ENCODE results near the gene CASP2. TPM values are rescaled to one million over a fixed set of nuclear protein-coding genes. Genes with fewer than 3 reads are reported as not detected.
A peak's percentile ranks its signal among the peaks of the same experiment; 100 is the strongest.

The CASP2 gene
- polyA plus RNA-seq, 6 donors from 2014 or later, result 4.2 to 42.7 (median 23.9) TPM

DNA sequence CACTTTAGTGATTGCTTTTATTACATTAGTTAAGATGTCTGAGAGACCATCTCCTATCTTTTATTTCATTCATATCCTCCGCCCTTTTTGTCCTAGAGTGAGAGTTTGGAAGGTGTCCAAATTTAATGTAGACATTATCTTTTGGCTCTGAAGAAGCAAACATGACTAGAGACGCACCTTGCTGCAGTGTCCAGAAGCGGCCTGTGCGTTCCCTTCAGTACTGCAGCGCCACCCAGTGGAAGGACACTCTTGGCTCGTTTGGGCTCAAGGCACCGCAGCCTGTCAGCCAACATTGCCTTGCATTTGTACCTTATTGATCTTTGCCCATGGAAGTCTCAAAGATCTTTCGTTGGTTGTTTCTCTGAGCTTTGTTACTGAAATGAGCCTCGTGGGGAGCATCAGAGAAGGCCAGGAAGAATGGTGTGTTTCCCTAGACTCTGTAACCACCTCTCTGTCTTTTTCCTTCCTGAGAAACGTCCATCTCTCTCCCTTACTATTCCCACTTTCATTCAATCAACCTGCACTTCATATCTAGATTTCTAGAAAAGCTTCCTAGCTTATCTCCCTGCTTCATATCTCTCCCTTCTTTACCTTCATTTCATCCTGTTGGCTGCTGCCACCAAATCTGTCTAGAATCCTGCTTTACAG is 17.4 kb downstream of the CASP2 start:
- H3K27ac Mint-ChIP-seq, result peak overlapping the region in 4 of 6 donors; percentile 0 to 75 (median 30)
- no peaks in the 10 kb centered on the region for H3K27me3 Mint-ChIP-seq

DNA sequence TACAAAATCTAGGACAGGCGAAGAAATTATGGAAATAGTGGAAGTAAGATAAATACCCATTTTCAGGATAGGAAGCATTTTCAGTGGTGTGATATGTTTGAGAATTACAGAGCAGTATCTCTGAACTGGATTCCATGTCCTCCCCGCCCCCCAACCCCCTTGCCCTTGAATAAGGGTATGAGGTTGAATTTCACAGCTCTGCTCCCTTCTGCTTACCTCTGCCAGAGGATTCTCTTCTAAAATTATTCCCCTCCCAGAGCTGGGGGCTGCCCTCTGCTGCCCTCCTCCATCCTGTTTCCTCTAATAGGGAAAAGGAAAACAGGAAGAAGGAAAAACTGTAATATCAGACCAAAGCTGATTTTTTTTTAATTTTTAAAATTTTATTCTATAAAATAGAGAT is 20.5 kb downstream of the CASP2 start:
- DNase-seq, result no peak
- Mint-ChIP-seq H3K4me3 (no peak overlapping the region), H3K9me3 (no peaks in the 10 kb centered on the region), H3K36me3 (peaks cover 30 to 40% of the 10 kb centered on the region in 2 donors), H3K27me3 (no peaks in the 10 kb centered on the region), H3K4me1 (peaks cover 17 to 26% (median 21%) of the 10 kb centered on the region in 3 donors), H3K27ac (peak overlapping the region in 1 of 6 donors; percentile 82)
- no peak for ATAC-seq (ENCODE audit: low read depth in 2 of 2)

More for the DNA sequence above, 17.4 kb downstream of the CASP2 start:
- DNase-seq, result peak; percentile 27
- Mint-ChIP-seq H3K4me1 (peaks cover 12 to 29% (median 24%) of the 10 kb centered on the region in 3 donors), H3K9me3 (no peaks in the 10 kb centered on the region), H3K36me3 (peaks cover 33 to 60% of the 10 kb centered on the region in 2 donors), H3K4me3 (no peak overlapping the region)
- ATAC-seq (ENCODE audit: low read depth in 2 of 2), result peak in 1 of 2 donors; percentile 60

DNA sequence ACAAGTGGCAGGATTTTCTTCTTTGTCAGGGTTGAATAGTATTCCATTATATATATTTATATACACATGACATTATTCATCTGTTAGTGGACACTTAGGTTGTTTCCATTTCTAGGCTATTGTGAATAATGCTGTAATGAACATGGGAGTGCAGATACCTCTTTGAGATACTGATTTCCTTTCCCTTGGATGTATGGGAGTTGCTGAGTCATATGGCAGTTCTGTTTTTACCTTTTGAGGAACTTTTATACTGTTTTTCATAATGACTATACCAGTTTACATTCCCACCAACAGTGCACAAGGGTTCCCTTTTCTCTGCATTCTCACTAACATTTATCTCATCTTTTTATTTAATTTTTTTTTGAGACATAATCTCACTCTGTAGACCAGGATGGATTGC is 26.0 kb downstream of the CASP2 start:
- Mint-ChIP-seq H3K4me3 (no peak overlapping the region), H3K4me1 (peaks cover 8 to 12% (median 9%) of the 10 kb centered on the region in 3 donors), H3K9me3 (no peaks in the 10 kb centered on the region), H3K36me3 (no peaks in the 10 kb centered on the region), H3K27ac (no peak overlapping the region), H3K27me3 (peaks cover 0 to 5% (median 0%) of the 10 kb centered on the region in 3 donors)
- ATAC-seq (ENCODE audit: low read depth in 2 of 2) (no peak), DNase-seq (no peak)

DNA sequence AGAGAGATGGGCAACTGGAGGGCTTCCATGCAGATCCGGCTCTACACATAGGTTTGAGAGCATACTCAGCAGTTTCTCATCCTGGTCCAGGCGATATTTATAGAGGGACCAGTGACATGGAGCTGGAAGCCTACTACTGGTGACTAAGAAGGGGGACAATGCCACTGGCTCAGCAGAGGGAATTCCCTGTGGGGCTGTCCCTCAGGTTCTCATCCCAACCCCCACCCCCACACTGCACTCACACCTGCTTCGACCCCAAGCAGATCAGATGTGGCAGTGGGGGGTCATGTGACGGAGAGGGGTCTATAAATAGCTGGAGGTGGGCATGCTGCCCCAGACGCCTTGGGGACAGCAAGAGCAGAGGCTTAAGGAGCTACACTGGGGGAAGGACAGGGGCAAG is 27.6 kb downstream of the CASP2 start, which contains the start of gene CLCN1:
CLCN1 (plus strand) TSS at position 336 of the 400 bp plus-strand sequence. CDS start 102 bp downstream, outside the sequence.
- Mint-ChIP-seq H3K9me3 (no peaks in the 10 kb centered on the region), H3K36me3 (no peaks in the 10 kb centered on the region), H3K27me3 (peaks cover 0 to 6% (median 0%) of the 10 kb centered on the region in 3 donors), H3K4me3 (no peak within 1 kb of the TSS), H3K4me1 (peaks cover 3 to 4% (median 3%) of the 10 kb centered on the region in 3 donors), H3K27ac (peak within 1 kb of the TSS in 1 of 6 donors; percentile 63)
- ATAC-seq (ENCODE audit: low read depth in 2 of 2), result no peak
- DNase-seq, result no peak

DNA sequence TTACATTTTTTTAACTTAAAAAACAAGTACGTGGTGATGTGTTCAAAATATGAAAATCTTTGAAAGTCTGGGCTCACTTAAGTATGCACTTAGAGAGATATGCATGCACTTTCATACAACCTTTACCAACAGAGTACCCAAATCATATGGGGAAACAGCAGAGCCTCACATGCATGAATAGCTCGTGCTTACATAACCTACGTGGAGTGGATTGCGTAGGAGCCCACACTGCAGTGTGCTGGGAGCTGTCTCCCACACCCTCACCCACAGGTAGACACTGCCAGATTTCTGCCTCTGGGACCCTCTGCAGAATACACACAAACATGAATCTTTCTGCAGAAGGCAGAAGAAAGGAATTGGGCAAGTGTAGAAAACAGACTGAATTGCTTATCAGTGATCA is 28.3 kb downstream of the CASP2 start:
- Mint-ChIP-seq H3K9me3 (no peaks in the 10 kb centered on the region), H3K4me1 (peaks cover 0 to 2% (median 0%) of the 10 kb centered on the region in 3 donors), H3K27me3 (peaks cover 2 to 6% (median 4%) of the 10 kb centered on the region in 3 donors), H3K4me3 (no peak overlapping the region), H3K27ac (no peak overlapping the region), H3K36me3 (no peaks in the 10 kb centered on the region)
- DNase-seq (no peak), ATAC-seq (ENCODE audit: low read depth in 2 of 2) (no peak)

DNA sequence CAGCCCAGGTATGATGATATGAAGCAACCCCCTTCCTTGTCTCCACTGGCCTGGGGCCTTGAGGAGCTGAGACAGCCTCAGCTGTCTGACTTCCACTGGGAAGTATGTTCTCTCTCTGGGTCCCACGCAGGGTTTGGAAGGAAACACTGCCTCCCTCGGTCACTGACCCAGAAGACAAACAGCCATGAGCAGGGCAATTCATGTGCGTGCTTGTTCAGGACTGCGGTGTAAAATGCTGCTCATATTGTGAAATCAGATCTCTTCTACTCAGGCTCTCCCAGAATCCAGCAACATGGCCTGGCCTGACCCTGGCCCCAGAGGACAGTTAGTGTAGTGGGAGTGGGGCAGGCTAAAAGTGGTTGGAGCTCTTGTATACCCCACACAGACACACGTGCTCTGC is 30.5 kb downstream of the CASP2 start:
- Mint-ChIP-seq H3K27ac (peak overlapping the region in 1 of 6 donors; percentile 64), H3K4me3 (no peak overlapping the region), H3K9me3 (no peaks in the 10 kb centered on the region), H3K4me1 (peaks cover 0 to 4% (median 0%) of the 10 kb centered on the region in 3 donors), H3K27me3 (peaks cover 5 to 8% (median 6%) of the 10 kb centered on the region in 3 donors), H3K36me3 (no peaks in the 10 kb centered on the region)
- ATAC-seq (ENCODE audit: low read depth in 2 of 2) (no peak), DNase-seq (no peak)

DNA sequence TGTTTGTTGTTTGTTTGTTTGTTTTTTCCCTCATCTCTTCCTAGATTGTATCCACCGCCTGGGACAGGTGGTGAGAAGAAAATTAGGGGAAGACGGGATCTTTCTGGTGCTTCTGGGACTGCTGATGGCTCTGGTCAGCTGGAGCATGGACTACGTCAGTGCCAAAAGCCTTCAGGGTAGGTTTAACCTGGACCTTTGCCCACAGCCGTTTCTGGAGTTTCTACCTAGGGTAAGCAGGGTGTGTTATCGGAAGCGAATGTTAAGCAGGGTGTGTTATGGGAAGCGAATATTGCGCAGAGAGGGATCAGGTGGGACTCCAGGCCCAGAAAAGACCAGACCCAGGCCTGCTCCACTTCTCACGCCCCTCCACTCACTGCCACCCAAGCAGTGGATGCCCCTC is 32.5 kb downstream of the CASP2 start:
- H3K27ac Mint-ChIP-seq, result no peak overlapping the region
- no peak overlapping the region for H3K4me3 Mint-ChIP-seq
- peaks cover 5 to 19% (median 8%) of the 10 kb centered on the region in 3 donors for H3K4me1 Mint-ChIP-seq
- H3K9me3 Mint-ChIP-seq, result no peaks in the 10 kb centered on the region
- ATAC-seq (ENCODE audit: low read depth in 2 of 2) (no peak), DNase-seq (no peak)
- peaks cover 5 to 8% (median 6%) of the 10 kb centered on the region in 3 donors for H3K27me3 Mint-ChIP-seq
- H3K36me3 Mint-ChIP-seq, result no peaks in the 10 kb centered on the region

DNA sequence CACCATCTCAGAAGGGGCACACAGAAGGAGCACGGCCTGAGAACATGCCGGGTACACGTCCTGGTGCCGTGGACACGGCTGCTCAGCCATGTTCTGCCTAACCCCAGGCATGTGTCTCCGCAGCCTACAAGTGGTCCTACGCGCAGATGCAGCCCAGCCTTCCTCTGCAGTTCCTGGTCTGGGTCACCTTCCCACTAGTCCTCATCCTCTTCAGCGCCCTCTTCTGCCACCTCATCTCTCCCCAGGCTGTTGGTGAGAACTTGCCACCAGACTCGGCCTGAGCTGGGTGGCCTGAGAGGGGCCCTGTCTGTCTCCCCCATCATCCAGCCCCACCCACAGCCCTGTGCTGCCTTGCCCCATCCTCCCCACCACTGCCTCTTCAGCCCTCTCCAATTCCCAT is 33.1 kb downstream of the CASP2 start:
- Mint-ChIP-seq H3K27ac (peak overlapping the region in 1 of 6 donors; percentile 7), H3K4me3 (no peak overlapping the region), H3K4me1 (peaks cover 5 to 20% (median 8%) of the 10 kb centered on the region in 3 donors), H3K9me3 (no peaks in the 10 kb centered on the region), H3K27me3 (peaks cover 5 to 8% (median 6%) of the 10 kb centered on the region in 3 donors), H3K36me3 (no peaks in the 10 kb centered on the region)
- no peak for ATAC-seq (ENCODE audit: low read depth in 2 of 2)
- no peak for DNase-seq

DNA sequence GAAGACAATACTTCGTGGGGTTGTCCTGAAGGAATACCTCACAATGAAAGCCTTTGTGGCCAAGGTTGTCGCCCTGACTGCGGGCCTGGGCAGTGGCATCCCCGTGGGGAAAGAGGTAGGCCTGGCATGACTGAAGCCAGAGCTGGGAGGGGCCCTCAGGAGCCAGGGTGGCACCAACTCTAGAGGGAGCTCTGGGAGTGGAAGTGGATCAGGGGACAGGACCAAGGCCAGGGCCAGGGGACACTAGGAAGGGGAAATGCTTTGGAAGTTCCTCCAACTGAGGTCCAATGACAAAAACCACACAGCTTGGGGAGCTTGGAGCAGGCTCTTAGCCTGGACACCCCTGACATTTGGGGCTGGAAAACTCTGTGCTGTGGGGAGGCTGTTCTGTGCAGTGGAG is 33.6 kb downstream of the CASP2 start:
- no peak for DNase-seq
- no peaks in the 10 kb centered on the region for H3K9me3 Mint-ChIP-seq
- H3K36me3 Mint-ChIP-seq, result no peaks in the 10 kb centered on the region
- peaks cover 5 to 20% (median 8%) of the 10 kb centered on the region in 3 donors for H3K4me1 Mint-ChIP-seq
- H3K27me3 Mint-ChIP-seq, result peaks cover 5 to 8% (median 6%) of the 10 kb centered on the region in 3 donors
- H3K27ac Mint-ChIP-seq, result peak overlapping the region in 1 of 6 donors; percentile 7
- no peak for ATAC-seq (ENCODE audit: low read depth in 2 of 2)
- no peak overlapping the region for H3K4me3 Mint-ChIP-seq

DNA sequence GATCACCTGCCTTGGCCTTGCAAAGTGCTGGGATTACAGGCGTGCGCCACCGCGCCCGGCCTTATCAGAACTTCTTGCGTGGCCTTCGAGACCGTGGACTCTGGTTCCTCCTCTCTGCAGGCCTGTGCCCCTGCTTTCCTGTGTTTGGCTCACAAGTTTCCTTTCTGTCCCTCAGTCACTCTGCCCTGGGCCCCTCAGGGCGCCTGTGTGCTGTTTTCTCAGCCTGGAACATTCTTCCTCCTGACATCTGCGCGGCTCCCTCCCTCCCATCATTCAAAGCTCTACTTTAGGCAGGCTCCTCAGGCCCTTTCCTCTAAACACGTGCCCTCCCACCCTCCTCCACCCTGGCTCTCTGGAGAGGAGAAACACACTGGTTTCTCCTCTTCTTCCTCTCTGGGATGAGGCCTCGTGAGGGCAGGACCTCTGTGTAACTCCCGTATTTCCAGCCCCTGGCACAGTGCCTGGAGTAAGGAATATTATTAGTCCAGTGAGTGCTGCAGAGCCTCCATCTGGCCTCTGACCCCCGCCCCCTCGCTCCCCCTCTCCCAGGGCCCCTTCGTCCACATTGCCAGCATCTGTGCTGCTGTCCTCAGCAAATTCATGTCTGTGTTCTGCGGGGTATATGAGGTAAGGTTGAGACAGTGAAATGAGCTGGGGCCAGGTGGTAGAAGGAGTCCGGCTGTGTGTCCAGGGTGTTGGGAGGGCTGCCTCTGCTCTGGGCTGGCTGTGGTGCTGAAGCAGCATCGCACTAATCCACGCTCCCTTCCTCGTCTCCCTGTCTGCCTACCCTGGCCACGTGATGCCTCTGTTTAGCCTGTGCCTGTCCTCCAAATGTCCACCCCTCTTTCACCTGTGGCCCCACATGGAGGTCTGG is 34.8 kb downstream of the CASP2 start:
- peaks cover 5 to 8% (median 6%) of the 10 kb centered on the region in 3 donors for H3K27me3 Mint-ChIP-seq
- DNase-seq, result no peak
- no peak for ATAC-seq (ENCODE audit: low read depth in 2 of 2)
- H3K4me1 Mint-ChIP-seq, result peaks cover 8 to 23% (median 12%) of the 10 kb centered on the region in 3 donors
- no peaks in the 10 kb centered on the region for H3K36me3 Mint-ChIP-seq
- H3K9me3 Mint-ChIP-seq, result no peaks in the 10 kb centered on the region
- no peak overlapping the region for H3K4me3 Mint-ChIP-seq
- peak overlapping the region in 1 of 6 donors; percentile 50 for H3K27ac Mint-ChIP-seq

DNA sequence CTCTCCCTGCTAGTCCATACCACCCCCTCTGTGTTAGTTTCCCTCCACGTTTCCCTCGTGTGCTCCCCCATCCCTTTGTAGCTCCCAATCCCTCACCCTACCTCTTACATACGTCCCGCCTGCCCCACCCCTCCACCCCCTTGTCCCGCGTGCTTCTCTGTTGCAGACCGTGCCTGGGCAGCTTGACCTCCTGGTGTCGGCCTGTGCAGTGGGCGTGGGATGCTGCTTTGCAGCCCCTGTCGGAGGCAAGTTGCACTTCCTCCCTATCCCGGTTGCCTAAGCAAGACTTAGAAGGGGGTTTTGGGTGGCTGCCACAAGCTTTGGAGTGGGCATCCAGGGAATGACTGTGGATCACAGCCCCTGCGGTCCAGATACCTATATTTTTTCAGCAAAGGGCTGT is 35.5 kb downstream of the CASP2 start:
- no peak overlapping the region for H3K4me3 Mint-ChIP-seq
- peaks cover 10 to 25% (median 14%) of the 10 kb centered on the region in 3 donors for H3K4me1 Mint-ChIP-seq
- no peak overlapping the region for H3K27ac Mint-ChIP-seq
- no peaks in the 10 kb centered on the region for H3K36me3 Mint-ChIP-seq
- peaks cover 5 to 8% (median 5%) of the 10 kb centered on the region in 3 donors for H3K27me3 Mint-ChIP-seq
- H3K9me3 Mint-ChIP-seq, result no peaks in the 10 kb centered on the region
- ATAC-seq (ENCODE audit: low read depth in 2 of 2), result no peak
- no peak for DNase-seq

DNA sequence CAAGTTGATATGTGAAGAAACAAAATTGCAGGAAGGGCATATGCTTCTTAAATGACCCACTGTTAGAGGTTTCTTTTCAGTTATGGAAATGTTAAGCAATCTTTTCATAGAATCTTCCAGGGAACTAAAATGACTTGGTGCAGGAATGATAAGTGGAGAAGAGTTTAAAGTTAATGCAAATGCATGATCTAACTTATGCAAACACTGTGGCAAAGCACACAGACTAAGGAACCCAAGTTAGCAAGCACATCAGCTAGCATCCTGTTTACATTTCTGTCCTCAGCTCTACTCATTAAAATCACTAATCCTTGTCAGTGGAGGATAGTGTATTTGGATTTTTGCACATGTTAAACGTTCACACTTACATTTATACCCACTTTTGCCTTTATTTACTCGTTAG is 37.1 kb downstream of the CASP2 start:
- no peak overlapping the region for H3K4me3 Mint-ChIP-seq
- H3K9me3 Mint-ChIP-seq, result no peaks in the 10 kb centered on the region
- peaks cover 10 to 25% (median 14%) of the 10 kb centered on the region in 3 donors for H3K4me1 Mint-ChIP-seq
- ATAC-seq (ENCODE audit: low read depth in 2 of 2), result peak in 1 of 2 donors; percentile 68
- H3K36me3 Mint-ChIP-seq, result no peaks in the 10 kb centered on the region
- peak overlapping the region in 1 of 6 donors; percentile 71 for H3K27ac Mint-ChIP-seq
- peaks cover 0 to 8% (median 5%) of the 10 kb centered on the region in 3 donors for H3K27me3 Mint-ChIP-seq
- DNase-seq, result no peak

DNA sequence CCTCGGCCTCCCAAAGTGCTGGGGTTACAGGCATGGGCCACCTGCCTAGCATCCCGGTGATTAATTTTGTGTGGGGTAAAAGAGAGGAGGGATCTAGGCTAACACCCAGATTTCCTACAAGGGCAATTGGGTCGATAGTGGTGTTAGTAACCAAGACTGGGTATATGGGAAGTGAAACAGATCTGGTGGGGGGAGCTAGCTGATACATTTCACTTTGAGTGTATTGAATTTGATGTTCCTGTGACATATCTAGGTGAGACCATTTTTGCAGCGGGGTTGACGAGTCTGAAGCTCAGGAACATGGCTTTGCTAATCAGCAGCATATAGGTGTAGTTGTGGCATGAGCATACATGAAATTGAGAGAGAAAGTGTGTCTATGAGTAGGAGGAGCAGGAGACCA is 39.8 kb downstream of the CASP2 start:
- H3K27ac Mint-ChIP-seq, result peak overlapping the region in 4 of 6 donors; percentile 1 to 12 (median 6)
- H3K4me3 Mint-ChIP-seq, result peak overlapping the region in 1 of 8 donors; percentile 30
- DNase-seq (no peak), ATAC-seq (ENCODE audit: low read depth in 2 of 2) (peak; percentile 70 to 83)
- H3K27me3 Mint-ChIP-seq, result peaks cover 0 to 6% (median 0%) of the 10 kb centered on the region in 3 donors
- no peaks in the 10 kb centered on the region for H3K9me3 Mint-ChIP-seq
- no peaks in the 10 kb centered on the region for H3K36me3 Mint-ChIP-seq
- peaks cover 10 to 21% (median 14%) of the 10 kb centered on the region in 3 donors for H3K4me1 Mint-ChIP-seq

Data from naive B cell (primary cell).